ENCODE data around the gene TMEM37.

The TMEM37 gene

GRCh38 chr2:119431155-119431975, at the start of gene TMEM37:
Gene TMEM37, plus strand, starts transcription at chr2:119431854. Its CDS starts 50 bp downstream, at chr2:119431904.
- H3K4me3 ChIP-seq (ENCODE audit: control insufficient read depth, low read depth, low read length), result peak within 1 kb of the TSS; percentile 33
- peak; percentile 54 for DNase-seq (ENCODE audit: low read depth)
- no peak for TF ChIP-seq CTCF (conservative IDR thresholded peaks at IDR 0.05; ENCODE audit: control insufficient read depth, insufficient read depth, low read depth, low read length)

GRCh38 chr2:119383410-119384140, 48.1 kb upstream of the TMEM37 start:
- TF ChIP-seq CTCF (conservative IDR thresholded peaks at IDR 0.05; ENCODE audit: control insufficient read depth, insufficient read depth, low read depth, low read length), result no peak
- no peak overlapping the region for H3K4me3 ChIP-seq (ENCODE audit: control insufficient read depth, low read depth, low read length)
- peak; percentile 18 for DNase-seq (ENCODE audit: low read depth)

GRCh38 chr2:119384971-119385370, 46.7 kb upstream of the TMEM37 start:
- H3K4me3 ChIP-seq (ENCODE audit: control insufficient read depth, low read depth, low read length), result no peak overlapping the region
- no peak for DNase-seq (ENCODE audit: low read depth)
- TF ChIP-seq CTCF (conservative IDR thresholded peaks at IDR 0.05; ENCODE audit: control insufficient read depth, insufficient read depth, low read depth, low read length), result no peak

GRCh38 chr2:119385466-119385865, 46.2 kb upstream of the TMEM37 start:
- no peak for TF ChIP-seq CTCF (conservative IDR thresholded peaks at IDR 0.05; ENCODE audit: control insufficient read depth, insufficient read depth, low read depth, low read length)
- H3K4me3 ChIP-seq (ENCODE audit: control insufficient read depth, low read depth, low read length), result no peak overlapping the region
- DNase-seq (ENCODE audit: low read depth), result no peak

GRCh38 chr2:119387381-119388129, 44.1 kb upstream of the TMEM37 start:
- peak; percentile 91 for DNase-seq (ENCODE audit: low read depth)

More at GRCh38 chr2:119387381-119388129, 44.1 kb upstream of the TMEM37 start:
- TF ChIP-seq CTCF (conservative IDR thresholded peaks at IDR 0.05; ENCODE audit: control insufficient read depth, insufficient read depth, low read depth, low read length), result peak; percentile 60
- no peak overlapping the region for H3K4me3 ChIP-seq (ENCODE audit: control insufficient read depth, low read depth, low read length)

Measured in fibroblast of mammary gland (primary cell).